Cortex of kidney (tissue), 1 donor: ENCODE measurements around the gene SHPK.
"Not testable (repeated sequence)": the region's sequence is repeated elsewhere in the genome, so short reads cannot be mapped to it uniquely, and the experiment has no call there.

Source experiments
- DNase-seq: peaks from one replicate; lab custom pipeline; 2025; lab: John Stamatoyannopoulos, UW

Gene SHPK

GRCh38 chr17:3590231-3590630 lies 45.8 kb downstream of the SHPK start:
- DNase-seq: no peak

DNA sequence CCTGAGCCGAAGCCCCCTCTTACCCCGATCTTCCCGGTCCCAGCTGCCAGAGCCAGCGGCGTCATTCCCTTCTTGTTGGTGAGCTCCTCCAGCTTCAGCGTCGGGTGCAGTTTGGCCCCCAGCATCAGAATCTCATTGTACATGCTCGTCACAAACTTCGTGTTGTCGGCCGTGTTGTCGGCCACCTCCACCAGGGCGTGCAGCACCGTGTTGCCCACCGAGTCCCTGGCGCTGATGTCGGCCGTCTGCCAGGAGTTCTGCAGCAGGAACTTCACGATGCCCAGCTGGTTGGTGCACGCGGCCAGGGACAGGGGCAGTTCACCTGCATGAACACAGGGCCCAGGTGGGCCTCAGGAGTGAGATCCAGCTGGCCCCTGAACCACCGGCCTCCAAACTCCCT lies 46.3 kb downstream of the SHPK start:
- no peak for DNase-seq

DNA sequence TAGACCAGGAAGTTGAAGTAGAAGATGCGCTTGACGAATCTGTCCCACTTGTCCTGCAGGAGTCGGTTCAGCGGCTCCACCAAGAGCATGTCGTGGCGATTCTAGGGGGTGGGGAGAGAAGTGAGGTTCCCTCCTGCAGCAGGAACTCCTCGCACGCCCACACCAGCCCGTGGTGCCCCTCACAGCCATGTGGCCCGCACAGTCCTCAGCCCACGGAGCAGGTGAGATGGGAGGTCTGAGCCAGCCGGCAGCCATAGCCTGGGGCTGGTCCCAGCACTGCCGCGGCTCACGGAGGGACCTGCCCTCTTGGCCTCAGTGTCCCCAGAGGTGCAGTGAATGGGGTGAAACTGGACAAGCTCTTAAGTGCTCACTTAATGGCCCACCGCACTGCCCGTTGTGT lies 50.2 kb downstream of the SHPK start:
- DNase-seq: no peak

DNA sequence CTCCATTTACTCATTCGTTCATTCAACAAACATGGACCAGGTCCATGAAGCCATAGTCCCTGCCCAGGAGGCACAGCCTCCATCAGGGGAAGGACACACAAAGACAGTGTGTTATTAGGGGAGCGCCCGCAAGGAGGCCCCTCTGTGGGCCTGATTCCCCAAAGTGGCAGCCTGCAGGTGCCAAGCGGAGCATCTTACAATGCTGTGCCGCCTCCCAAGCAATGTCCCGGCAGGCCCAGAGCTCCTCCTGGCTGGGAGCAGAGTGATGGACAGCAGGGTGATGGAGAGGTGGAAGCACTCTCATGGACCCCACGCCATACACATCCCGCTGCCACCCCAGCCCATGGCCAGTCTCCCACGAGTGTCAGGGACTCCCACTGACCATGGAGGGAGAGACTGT lies 52.6 kb downstream of the SHPK start:
- DNase-seq: no peak

GRCh38 chr17:3582915-3583314 lies 53.1 kb downstream of the SHPK start:
- no peak for DNase-seq

- not testable (repeated sequence) for DNase-seq
Measured at GRCh38 chr17:3578667-3579066, 57.4 kb downstream of the SHPK start.

DNA sequence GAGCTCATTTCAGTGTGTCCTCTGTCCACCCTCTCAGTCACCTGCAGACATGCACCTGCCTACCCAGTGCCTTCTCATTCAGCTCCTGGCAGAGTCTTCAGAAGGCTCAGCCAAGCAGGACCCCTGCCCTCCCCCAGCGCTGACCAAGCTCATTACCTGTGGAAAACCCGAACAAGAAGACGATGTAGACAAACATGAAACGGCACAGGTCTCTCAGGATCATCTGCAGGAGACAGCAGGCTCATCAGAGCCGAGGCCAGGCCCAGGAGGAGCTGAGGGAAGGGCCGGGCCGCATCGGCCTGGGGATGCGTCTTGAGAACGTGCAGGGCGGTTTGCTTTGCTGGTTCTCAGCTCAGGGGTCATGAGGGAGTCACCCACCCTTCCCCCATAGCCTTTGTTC lies 59.1 kb downstream of the SHPK start:
- no peak for DNase-seq

DNA sequence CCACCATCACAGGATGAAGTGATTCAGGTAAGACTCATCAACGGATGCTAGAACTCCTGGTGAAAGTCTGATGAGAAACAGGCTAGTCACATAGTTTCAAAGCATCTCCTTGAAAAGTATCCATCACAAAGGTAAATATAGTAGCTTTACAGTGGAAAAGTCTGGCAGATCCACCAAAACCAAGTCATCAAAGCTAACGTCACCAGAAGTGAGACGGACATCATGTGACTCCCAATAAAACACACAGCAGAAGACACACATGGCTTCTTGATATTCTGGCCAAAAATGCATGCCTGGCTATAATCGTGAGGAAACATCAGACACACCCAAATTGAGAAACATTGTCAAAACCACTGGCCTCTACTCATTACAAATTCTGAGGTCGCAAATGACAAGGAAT lies 60.5 kb downstream of the SHPK start:
- DNase-seq: no peak

GRCh38 chr17:3574231-3574630 lies 61.8 kb downstream of the SHPK start:
- no peak for DNase-seq

GRCh38 chr17:3573246-3574100 lies 62.6 kb downstream of the SHPK start:
- no peak for DNase-seq

DNA sequence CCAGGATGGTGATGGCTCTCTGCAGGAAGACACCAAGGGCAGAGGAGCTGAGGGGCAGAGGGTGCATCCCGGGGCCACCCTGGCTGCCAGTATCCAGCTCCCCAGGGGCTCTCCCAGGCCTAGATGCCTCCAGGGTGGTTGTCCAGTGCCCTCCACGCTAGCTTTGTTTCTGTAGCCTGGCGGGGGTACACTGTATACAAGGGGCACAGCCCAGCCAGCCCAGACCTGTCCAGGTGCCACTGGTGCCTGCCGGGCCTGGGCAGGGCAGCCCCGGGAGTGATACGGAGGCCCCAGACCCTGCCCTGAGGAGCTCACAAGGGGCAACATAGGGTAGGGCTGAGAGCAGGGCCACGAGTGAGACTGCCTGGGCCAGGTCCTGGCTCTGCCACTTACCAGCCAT lies 63.8 kb downstream of the SHPK start:
- DNase-seq: no peak

GRCh38 chr17:3571043-3571900 lies 64.8 kb downstream of the SHPK start:
- no peak for DNase-seq

GRCh38 chr17:3569534-3570137 lies 66.4 kb downstream of the SHPK start:
- DNase-seq: no peak

- no peak for DNase-seq
Measured at GRCh38 chr17:3566551-3566950, 69.5 kb downstream of the SHPK start.

DNA sequence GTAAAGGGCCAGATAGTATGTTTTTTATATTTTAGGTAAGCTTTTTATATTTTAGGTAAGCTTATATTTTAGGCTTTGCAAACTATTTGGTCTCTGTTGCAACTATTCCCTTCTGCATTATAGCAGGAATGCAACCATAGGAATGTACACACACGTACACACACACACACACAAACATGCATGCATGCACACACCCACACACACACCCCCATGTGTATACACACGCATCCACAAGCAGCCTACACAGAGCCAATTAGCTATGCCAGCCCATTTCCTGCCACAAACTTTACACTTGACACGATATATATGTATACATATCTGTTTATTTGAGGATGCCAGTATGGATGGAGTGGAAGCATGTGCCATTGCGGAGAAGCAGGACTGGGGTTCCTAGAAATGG lies 70.9 kb downstream of the SHPK start:
- no peak for DNase-seq

GRCh38 chr17:3564241-3564640 lies 71.8 kb downstream of the SHPK start:
- DNase-seq: not testable (repeated sequence)

GRCh38 chr17:3559270-3559645 lies 76.8 kb downstream of the SHPK start:
- no peak for DNase-seq

- no peak for DNase-seq
Measured at GRCh38 chr17:3558603-3559269, 77.3 kb downstream of the SHPK start.
